A673 (cell line): Measurements from ENCODE around the gene NAV1.

Experiments used
- EZH2 ChIP-seq: fragments of 200-600 bp; sonication (generic); IDR thresholded peaks from 2 replicates; pipeline ENCODE4 v1.6.1; 2017; ENCODE audit warnings: borderline replicate concordance, low read depth, mild to moderate bottlenecking, mixed read lengths, antibody characterized with exemption, low read length; ENCODE audit not compliant: poor library complexity, severe bottlenecking
- TF ChIP-seq, protein P1 (sequence below): fragments of 300-800, 200-600 bp; sonication (generic); conservative IDR thresholded peaks from 2 replicates; pipeline ENCODE4 v1.5.1; 2017; ENCODE audit warnings: low read depth, mild to moderate bottlenecking, antibody characterized with exemption, low read length, moderate library complexity, mixed read lengths

DNA sequence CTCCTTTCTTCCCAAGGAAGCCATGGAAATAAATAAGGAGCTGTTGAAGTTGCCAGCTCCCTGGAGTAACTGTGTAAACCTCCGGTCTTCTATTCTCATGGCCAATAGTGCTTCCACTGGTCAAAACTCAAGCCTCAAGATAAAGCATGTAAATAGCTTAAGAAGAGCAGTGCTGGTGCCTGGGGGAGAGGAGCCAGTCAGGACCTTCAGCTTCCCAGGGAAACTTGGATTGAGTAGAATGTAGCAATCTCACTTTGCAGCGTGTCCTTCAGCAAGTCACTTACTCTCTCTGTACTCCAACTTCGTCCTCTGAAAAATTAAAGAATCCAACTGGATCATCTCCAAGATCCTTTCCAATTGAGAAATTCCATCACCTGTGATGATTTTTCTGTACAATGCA lies 44.7 kb downstream of the NAV1 start:
- TF ChIP-seq, protein P1, sequence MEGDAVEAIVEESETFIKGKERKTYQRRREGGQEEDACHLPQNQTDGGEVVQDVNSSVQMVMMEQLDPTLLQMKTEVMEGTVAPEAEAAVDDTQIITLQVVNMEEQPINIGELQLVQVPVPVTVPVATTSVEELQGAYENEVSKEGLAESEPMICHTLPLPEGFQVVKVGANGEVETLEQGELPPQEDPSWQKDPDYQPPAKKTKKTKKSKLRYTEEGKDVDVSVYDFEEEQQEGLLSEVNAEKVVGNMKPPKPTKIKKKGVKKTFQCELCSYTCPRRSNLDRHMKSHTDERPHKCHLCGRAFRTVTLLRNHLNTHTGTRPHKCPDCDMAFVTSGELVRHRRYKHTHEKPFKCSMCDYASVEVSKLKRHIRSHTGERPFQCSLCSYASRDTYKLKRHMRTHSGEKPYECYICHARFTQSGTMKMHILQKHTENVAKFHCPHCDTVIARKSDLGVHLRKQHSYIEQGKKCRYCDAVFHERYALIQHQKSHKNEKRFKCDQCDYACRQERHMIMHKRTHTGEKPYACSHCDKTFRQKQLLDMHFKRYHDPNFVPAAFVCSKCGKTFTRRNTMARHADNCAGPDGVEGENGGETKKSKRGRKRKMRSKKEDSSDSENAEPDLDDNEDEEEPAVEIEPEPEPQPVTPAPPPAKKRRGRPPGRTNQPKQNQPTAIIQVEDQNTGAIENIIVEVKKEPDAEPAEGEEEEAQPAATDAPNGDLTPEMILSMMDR: no peak
- no peak for TF ChIP-seq EZH2
